ENCODE data around the gene NMU.
"Not testable (repeated sequence)": the region's sequence is repeated elsewhere in the genome, so short reads cannot be mapped to it uniquely, and the experiment has no call there.

The NMU gene

GRCh38 chr4:55560096-55560495 lies 76.0 kb downstream of the NMU start:
- no peak for DNase-seq (ENCODE audit: low spot score)

- no peak for DNase-seq (ENCODE audit: low spot score)
Measured at GRCh38 chr4:55554453-55555030, 81.6 kb downstream of the NMU start.

- no peak for DNase-seq (ENCODE audit: low spot score)
Measured at GRCh38 chr4:55553441-55554201, 82.5 kb downstream of the NMU start.

- not testable (repeated sequence) for DNase-seq (ENCODE audit: low spot score)
Measured at GRCh38 chr4:55551964-55552363, 84.1 kb downstream of the NMU start.

GRCh38 chr4:55549888-55550287 lies 86.2 kb downstream of the NMU start:
- no peak for DNase-seq (ENCODE audit: low spot score)

- DNase-seq (ENCODE audit: low spot score) = no peak
Measured at GRCh38 chr4:55547918-55548317, 88.2 kb downstream of the NMU start.

- no peak for DNase-seq (ENCODE audit: low spot score)
Measured at GRCh38 chr4:55547466-55547770, 88.7 kb downstream of the NMU start.

- peak; percentile 95 for DNase-seq (ENCODE audit: low spot score)
Measured at GRCh38 chr4:55546756-55547465, 89.2 kb downstream of the NMU start, which contains the start of gene CLOCK. CLOCK (minus strand) TSS chr4:55546909; CDS start chr4:55482785, 64,124 bp downstream.

GRCh38 chr4:55546506-55546755 lies 89.7 kb downstream of the NMU start:
- DNase-seq (ENCODE audit: low spot score) = no peak

- DNase-seq (ENCODE audit: low spot score) = peak; percentile 77
Measured at GRCh38 chr4:55545641-55546505, 90.2 kb downstream of the NMU start.
